Right ventricle myocardium inferior (tissue), 1 donor: ENCODE measurements around the gene ARHGAP12. TPM values are rescaled to one million over a fixed set of nuclear protein-coding genes. Genes with fewer than 3 reads are reported as not detected.
"Not testable (repeated sequence)": the region's sequence is repeated elsewhere in the genome, so short reads cannot be mapped to it uniquely, and the experiment has no call there.

Source experiments
- ATAC-seq: fragments of 200-7000 bp; cut with Tn5 transposase; one replicate; pipeline ENCODE4 v1.9.1; 2020; ENCODE audit warnings: mild to moderate bottlenecking, moderate library complexity
- DNase-seq: peaks from one replicate; pipeline ENCODE4 v3.0.0; 2021; ENCODE audit errors: missing footprints
- intact Hi-C: fragments of 100-400 bp; cut with DNase I; formaldehyde crosslinking; loops from one replicate; pipeline ENCODE4 v1.11.0; 2022
- total RNA-seq: library from RNA; stranded (reverse); fragmentation: NEBNext Ultra II Directional; extraction: Animal tissue kit (Norgen Biotek cat#: 25700); gene quantifications from one replicate; pipeline ENCODE4 v1.2.1, GENCODE V29; 2021
- donor health status: DM: no; HTN: yes; CAD: no; lungs with severe emphysema.

The ARHGAP12 gene
- total RNA-seq, 1 donor from 2014 or later, result 21.5 TPM

- ATAC-seq, result no peak
These were observed 23.0 kb downstream of the ARHGAP12 start for GRCh38 chr10:31905586-31905985.

GRCh38 chr10:31902625-31903024 is 26.0 kb downstream of the ARHGAP12 start:
- DNase-seq (no peak), ATAC-seq (no peak)
- intact Hi-C loops, result no loop called here

More at GRCh38 chr10:31905586-31905985, 23.0 kb downstream of the ARHGAP12 start:
- intact Hi-C loops, result no loop called here
- DNase-seq, result no peak

DNA sequence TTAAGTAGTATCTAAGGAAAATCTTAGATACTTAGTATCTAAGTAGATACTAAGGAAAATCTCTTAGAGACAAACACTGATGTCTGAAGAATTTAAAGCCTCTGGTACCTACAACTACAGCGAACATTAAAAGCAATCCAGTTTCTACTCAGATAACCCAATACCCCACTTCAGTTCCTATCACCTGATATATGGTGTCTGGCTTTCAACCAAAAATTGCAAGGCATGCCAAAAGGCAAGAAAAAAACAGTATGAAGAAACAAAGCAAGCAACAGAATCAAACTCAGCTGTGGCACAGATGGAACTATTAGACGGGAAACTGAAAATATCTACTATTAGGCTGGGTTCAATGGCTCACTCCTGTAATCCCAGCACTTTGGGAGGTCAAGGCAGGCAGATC is 31.1 kb downstream of the ARHGAP12 start:
- ATAC-seq (no peak), DNase-seq (no peak)
- intact Hi-C loops, result no loop called here

GRCh38 chr10:31896968-31897384 is 31.7 kb downstream of the ARHGAP12 start:
- intact Hi-C loops, result no loop called here
- ATAC-seq (peak; percentile 85), DNase-seq (no peak)

DNA sequence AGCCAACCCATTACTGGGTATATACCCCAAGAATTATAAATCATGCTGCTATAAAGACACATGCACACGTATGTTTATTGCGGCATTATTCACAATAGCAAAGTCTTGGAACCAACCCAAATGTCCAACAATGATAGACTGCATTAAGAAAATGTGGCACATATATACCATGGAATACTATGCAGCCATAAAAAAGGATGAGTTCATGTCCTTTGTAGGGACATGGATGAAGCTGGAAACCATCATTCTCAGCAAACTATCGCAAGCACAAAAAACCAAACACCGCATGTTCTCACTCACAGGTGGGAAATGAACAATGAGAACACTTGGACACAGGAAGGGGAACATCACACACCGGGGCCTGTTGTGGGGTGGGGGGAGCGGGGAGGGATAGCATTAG is 32.9 kb downstream of the ARHGAP12 start:
- intact Hi-C loops, DNase-seq, ATAC-seq: not testable (repeated sequence)

DNA sequence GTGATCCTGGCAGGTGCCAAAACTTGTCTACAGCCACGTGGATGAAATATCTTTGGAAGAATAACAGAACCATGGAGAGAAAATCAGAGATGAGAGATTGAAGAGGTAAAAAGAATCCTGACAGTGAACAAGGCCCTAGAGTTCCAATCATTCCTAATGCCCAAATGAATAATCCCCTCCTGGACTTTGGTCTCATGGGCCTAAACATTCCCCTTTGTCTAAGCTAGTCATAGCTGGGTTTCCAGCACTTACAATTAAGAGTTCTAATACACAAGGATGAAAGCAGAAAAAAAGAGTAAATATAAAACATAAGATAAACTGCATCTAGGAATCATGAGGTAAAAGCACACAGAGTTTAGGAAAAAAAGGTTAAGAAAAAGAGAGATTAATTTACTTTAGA is 40.2 kb downstream of the ARHGAP12 start:
- DNase-seq (no peak), ATAC-seq (no peak)
- intact Hi-C loops, result no loop called here

DNA sequence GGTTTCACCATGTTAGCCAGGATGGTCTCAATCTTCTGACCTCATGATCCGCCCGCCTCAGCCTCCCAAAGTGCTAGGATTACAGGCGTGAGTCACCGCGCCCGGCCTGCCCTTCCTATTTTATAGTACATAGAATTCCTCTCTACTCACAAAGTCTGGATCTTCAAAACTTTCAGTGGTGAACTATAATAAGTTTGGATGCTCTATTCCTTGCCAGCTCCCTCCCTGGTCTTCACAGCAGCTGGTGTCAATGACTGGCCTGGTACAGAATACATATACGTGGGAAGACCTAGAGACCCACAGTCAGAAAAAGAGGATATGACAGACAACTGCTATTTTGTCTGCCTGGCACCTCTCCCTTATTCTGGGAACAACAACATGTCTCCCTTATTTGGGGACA is 40.8 kb downstream of the ARHGAP12 start:
- DNase-seq (no peak), ATAC-seq (no peak)
- intact Hi-C loops, result no loop called here

DNA sequence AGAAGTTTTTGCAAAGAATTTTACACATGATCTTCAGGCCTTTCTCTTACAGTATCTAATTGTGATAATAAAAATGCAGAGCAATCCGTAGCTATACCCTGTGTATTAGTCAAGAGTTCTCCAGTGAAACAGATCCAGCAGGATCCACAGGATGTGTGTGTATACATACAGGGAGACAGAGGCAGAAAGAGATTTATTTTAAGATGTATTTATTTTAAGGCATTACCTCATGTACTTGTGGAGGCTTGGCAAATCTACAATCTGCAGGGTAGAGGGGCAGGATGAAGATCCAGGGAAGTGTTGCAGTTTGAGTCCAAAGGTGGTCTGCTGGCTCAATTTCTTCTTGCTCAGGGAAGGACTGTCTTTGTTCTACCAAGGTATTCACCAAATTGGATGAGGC is 41.7 kb downstream of the ARHGAP12 start:
- intact Hi-C loops, result no loop called here

GRCh38 chr10:31885971-31886370 is 42.7 kb downstream of the ARHGAP12 start:
- ATAC-seq (no peak), DNase-seq (no peak)
- intact Hi-C loops, result no loop called here

More for the DNA sequence above, 41.7 kb downstream of the ARHGAP12 start:
- DNase-seq (no peak), ATAC-seq (no peak)

GRCh38 chr10:31884386-31884785 is 44.2 kb downstream of the ARHGAP12 start:
- no peak for ATAC-seq
- intact Hi-C loops, result no loop called here

DNA sequence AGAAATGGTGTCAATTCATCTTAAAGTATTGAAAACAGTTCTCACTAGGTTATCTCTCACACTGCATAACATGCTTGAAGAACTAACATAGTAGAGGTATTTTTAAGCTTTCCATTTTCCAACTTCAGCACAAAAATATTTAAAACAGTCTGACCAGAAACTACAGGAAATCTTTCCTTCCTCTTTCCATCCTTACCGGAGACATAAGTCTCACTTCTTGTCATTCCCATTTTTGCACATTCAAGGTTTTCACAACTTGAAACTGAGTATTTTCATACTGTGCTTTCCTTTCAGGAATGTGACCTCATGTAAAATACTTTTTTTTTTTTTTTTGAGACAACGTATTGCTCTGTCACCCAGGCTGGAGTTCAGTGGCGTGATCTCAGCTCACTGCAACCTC is 45.2 kb downstream of the ARHGAP12 start:
- no peak for ATAC-seq
- intact Hi-C loops, result no loop called here
- no peak for DNase-seq

More at GRCh38 chr10:31884386-31884785, 44.2 kb downstream of the ARHGAP12 start:
- DNase-seq, result no peak

DNA sequence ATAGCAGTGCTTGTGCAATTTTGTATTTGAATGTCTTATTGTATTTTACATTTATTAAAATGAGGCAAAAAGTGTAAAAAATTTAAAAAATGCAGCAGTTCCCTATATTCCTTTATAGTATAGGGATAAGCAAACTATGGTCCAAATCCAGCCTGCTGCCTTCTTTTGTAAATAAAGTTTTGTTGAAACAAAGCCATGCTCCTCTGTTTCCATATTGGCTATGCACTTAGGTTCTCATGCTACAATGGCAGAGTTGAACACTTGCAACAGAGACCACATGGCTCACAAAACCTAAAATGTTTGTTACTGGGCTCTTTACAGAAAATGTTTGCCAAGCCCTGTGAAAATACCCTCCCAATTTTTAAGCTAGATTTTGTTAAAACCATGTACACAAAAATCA is 50.1 kb downstream of the ARHGAP12 start:
- intact Hi-C loops, result no loop called here
- ATAC-seq, result no peak
- DNase-seq, result no peak

DNA sequence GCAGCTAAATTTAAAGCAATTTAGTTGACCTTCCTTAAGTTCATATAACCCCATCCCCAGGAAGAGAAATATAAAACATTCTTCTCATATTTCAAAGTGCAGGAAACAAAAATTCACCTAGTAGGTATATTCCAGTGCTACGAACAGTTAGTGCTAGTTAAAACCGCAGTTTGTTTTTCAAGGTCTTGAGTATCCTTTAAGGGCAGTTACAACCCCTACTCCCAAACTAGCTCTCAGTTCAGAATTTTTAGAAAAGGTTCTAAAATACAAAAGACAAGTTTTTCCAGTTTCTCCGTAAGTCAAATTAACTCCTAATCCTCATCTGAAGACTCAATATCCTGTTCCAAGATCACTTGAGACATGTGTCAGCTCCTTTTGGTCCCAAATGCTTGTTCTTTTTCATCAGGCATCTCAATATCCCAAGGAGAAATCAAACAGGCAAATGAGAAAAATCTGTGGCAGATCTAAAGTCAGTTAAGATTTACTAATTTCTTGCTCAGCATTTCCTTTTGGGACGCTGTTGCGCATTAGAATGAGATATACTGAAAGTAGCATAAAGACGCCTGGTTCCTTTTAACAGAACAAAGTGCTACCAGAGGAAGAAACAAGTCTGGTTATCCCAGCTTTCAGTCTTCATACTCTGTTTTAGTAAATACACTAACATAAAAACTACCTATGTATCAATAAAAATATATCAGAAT is 51.8 kb downstream of the ARHGAP12 start:
- DNase-seq (no peak), ATAC-seq (no peak)
- intact Hi-C loops, result no loop called here

DNA sequence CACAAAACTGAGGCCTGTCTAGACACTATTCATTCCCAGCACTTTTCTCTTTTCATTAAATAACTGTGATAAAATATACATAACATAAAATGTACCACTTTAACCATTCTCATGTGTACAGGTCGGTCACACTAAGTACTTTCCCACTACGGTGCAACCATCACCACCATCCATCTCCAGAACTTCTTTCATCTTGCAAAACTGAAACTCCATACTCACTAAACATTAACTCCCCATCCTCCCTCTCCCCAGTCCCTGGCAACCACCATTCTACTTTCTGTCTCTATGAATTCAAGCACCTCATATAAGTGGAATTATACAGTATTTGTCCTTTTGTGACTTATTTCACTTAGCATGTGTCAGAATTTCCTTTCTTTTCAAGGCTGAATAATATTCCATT is 53.0 kb downstream of the ARHGAP12 start:
- intact Hi-C loops, result no loop called here
- ATAC-seq, result no peak
- no peak for DNase-seq

DNA sequence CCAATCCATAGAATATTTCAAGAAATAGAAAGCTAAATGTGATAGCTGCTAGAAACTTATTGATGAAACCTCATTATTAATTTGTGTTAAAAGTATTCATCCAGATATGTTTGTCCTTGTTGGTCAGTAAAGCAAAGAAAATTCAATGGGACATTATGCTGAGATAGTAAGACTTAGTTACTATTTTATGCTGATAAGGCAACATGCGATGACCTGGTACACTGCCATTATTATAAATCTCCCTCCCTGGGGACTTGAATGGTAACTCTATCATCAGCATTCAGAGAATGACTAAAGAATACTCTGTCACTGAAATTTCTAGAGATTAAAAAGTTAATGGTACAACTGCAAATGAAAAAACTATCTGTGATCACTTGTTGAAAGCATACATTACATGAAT is 54.9 kb downstream of the ARHGAP12 start:
- intact Hi-C loops, result no loop called here
- DNase-seq (no peak), ATAC-seq (no peak)

DNA sequence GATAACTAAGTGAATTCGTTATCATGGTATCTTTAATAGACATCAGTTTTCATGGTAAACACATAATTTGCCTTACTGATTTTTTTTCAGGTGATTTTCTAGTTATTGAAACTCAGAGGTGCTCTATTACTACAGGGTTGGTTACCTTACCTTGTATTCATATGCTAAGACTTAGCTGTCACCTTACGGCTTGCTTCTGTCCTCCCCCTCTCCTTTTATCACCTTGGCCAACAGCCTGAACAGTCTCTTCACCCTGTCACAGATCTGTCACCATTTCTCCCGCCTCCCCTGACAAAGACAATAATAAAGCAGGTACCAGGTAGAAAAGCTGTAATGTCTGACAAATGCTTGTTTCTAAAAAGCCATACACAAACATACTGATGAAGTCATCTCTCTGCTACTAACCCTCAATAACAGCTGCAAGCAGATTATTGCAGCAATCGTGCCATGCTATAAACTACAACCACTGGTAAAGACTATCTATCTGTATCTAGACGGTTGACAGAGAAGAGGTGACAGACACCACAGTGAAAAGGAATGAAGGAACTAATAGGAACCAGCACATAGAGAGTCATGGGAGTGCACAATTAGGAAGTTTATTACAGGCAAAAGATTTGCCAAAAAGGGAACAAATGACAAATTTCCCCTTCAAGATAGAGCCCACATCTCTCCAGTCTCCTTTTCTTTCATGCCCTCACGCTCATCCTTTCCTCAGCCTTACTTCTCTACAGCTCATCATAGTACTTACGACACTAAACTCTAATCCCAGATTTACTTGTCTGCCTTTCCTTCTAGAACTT is 57.2 kb downstream of the ARHGAP12 start:
- DNase-seq (no peak), ATAC-seq (no peak)
- intact Hi-C loops, result no loop called here

GRCh38 chr10:31867646-31868045 is 61.0 kb downstream of the ARHGAP12 start:
- ATAC-seq (no peak), DNase-seq (no peak)
- intact Hi-C loops, result loop anchor here (10.0 kb wide), 1 partner anchor 347 kb away; no protein-coding TSS in a partner anchor

- intact Hi-C loops, result loop anchor here (10.0 kb wide), 1 partner anchor 349 kb away; no protein-coding TSS in a partner anchor
- ATAC-seq, result no peak
These were observed 62.4 kb downstream of the ARHGAP12 start for GRCh38 chr10:31866118-31866670.

DNA sequence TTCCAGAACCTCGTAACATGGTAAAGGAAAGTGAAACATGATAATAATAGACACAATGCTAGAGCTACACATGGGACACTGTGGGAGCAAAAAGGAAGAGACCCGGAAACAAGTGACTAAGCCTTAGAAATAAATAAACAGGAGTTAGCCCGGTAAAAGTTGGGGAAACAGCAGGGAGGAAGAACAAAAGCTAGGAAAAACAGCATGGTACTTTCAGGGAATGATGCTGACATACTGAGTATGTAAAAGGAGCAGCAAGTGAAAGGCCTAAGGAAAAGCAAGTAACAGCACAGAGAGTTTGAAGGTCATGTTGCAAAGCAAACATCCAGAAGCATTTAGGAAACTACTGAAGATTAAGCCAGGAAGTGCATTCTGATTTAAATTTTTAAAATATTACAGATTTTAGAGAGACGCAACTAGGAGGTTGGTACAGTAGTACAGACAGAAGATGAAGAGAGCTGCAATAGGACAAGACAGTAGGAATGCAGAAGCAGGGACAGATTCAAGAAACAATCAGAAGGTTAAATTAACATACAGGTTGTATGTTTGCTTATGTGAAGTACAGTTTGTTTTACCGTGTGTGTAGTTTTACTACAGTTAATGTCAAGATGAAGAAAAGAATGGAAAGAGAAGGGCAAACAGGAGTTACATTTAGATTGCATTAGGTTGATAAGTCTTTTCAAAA is 63.7 kb downstream of the ARHGAP12 start:
- no peak for DNase-seq
- no peak for ATAC-seq
- intact Hi-C loops, result loop anchor here (5.0 to 10.0 kb wide), 3 partner anchors 62 to 350 kb away; partner anchors contain the start of gene ARHGAP12

More at GRCh38 chr10:31866118-31866670, 62.4 kb downstream of the ARHGAP12 start:
- DNase-seq, result no peak
